Ureter (tissue), 1 donor: Measurements from ENCODE around the gene COL27A1. TPM values are rescaled to one million over a fixed set of nuclear protein-coding genes. Genes with fewer than 3 reads are reported as not detected.
"Not testable (repeated sequence)": the region's sequence is repeated elsewhere in the genome, so short reads cannot be mapped to it uniquely, and the experiment has no call there.

Experiments used
- DNase-seq: peaks from one replicate; pipeline ENCODE4 v3.0.0-alpha.2; 2020; ENCODE audit warnings: low spot score
- total RNA-seq: library from RNA; stranded (reverse); gene quantifications from one replicate; pipeline ENCODE4 v1.2.4, GENCODE V29; 2023
- donor health status: DM: yes; HTN: yes; CAD: no.

The COL27A1 gene
- total RNA-seq, 1 donor from 2014 or later, result 59.2 TPM

DNA sequence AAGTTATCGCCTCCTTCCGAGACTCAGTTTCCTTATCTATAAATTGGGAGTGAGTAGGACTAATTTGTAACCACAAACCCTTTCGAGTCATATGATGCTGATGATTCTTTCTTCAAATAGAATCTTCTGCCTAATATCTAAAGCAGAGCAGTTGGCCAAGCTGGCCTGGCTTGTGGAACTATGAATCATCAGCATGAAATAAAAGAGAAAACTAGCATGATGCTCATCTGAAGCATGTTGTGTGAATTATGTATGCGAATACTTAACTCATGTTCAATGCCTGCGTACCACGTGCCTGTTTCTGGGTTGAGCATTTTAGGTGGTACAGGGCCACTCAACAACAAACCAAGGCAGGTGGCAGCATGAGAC is 152.5 kb downstream of the COL27A1 start:
- DNase-seq, result no peak

GRCh38 chr9:114308361-114308950 is 153.1 kb downstream of the COL27A1 start:
- DNase-seq, result peak; percentile 36

DNA sequence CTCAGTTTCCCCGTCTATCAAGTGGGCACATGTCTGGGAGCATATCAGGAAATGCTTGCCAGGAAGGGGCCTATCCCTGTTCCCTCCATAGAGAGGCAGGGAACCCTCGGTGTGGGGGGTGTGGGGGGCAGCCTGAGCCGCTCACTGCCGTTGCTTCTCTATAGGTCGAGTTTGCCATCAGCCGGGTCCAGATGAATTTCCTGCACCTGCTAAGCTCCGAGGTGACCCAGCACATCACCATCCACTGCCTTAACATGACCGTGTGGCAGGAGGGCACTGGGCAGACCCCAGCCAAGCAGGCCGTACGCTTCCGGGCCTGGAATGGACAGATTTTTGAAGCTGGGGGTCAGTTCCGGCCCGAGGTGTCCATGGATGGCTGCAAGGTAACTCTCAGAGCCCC is 153.8 kb downstream of the COL27A1 start:
- peak; percentile 32 for DNase-seq

- DNase-seq, result peak; percentile 27
These were observed 155.4 kb downstream of the COL27A1 start for GRCh38 chr9:114310471-114311450.

GRCh38 chr9:114311571-114312512 is 156.5 kb downstream of the COL27A1 start:
- peak; percentile 20 for DNase-seq

DNA sequence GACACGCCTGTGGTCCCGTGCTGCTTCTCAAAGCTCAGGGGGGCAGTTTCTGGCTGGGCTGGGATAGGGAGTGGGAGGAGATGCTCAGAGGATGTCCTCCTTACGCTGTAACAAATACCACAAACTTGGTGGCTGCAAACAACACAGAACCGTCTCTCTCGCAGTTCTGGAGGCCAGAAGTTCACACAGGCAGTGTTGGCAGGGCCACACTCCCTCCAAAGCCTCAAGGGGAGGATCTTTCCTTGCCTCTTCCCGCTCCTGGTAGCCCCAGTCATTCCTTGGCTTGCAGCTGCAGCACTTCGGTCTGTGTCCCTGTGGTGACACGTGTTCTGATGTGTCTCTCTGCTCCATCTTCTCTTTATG is 157.2 kb downstream of the COL27A1 start:
- DNase-seq, result peak; percentile 30

- DNase-seq, result peak; percentile 29
These were observed 157.8 kb downstream of the COL27A1 start for GRCh38 chr9:114313186-114313585.

DNA sequence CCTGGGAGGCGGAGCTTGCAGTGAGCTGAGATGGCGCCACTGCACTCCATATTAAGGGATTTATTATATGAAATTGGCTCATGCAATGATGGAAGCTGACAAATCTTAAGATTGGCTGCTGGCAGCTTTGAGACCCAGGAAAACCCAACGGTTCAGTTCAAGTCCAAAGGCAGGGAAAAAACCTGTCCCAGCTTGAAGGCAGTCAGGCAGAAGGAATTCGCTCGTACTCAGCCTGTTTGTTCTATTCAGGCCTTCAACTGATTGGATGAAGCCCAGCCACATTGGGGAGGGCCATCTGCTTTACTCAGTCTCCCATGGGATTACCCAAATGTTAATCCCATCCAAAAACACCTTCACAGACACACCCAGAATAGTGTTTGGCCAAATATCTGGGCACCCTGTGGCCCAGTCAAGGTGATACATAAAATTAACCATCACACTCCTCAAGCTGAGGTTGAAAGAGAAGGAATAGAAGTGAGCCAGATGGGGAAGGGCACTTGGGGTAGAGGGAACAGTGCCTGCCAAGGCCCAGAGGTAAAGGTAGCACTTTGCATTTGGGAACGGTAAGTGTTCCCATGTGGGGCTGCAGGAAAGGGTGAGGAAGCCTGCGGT is 159.0 kb downstream of the COL27A1 start:
- peak; percentile 17 for DNase-seq

DNA sequence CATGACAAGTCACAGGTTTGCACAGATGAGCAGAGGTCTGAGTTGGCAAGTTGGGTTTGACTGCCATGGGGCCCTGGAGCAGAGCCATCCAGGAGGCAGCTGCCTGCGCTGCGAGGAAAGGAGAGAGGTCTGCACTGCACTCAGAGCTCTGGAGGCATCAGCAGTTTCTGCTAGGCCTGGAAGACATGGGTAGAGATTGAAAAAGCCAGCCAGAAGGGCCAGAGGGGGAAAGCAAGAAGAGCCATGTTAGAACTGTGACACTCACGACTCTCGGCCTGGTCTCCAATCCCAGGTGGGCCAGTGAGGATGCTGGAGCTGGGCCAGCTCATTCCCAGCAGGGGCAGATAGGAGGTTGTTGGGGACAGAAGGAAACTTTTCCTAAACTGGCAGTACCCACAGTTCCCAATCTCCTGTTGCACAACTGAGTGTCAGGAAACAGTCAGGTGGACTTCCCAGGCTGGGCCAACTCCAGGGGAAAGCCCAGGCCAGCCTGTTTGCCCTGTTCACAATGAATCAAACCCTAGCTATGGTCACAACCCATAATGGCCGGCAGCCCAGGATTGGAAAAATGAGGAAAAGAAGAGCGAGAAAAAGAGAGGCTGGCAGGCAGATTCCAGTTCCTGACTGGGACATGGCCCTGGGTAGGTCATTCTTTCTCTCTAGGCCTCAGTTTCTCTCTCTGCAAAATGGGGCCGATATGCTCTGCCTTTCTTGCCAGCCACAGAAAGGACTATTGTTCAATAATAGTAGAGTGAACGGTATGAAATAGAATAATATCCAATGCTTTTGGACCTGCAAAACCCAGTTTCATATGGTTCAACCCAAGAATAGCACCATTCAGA is 159.8 kb downstream of the COL27A1 start:
- DNase-seq, result peak; percentile 34

- peak; percentile 26 for DNase-seq
These were observed 160.5 kb downstream of the COL27A1 start for GRCh38 chr9:114315723-114316363.

DNA sequence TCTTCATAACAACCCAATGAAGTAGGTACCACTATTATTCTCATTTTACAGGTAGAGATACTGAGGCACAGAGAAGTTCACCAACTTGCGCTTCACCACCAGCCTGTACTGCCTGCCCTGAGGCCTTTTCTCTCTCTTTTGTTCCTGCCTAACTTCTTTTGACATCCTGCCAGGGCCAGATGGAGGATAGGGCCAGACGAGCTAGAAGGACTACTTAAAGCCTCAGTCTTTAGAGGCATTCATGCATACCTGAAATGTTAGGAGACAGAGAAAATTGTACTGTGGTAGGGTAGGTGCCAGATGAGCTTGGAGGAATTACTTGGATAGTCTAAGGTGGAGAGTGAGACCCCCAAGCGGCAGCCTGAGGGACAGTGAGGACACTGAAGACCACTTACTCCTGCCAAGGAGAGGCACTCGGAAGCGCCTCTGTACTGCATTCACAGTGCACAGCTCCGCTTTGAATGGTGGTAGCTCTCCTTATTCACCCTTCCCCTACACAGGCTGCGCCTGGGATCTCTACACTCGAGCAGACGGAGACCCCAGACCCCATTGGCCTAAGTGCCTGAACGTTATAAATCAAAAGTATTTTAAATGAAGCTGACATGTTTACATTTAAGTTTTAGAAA is 161.4 kb downstream of the COL27A1 start:
- DNase-seq, result peak; percentile 26

DNA sequence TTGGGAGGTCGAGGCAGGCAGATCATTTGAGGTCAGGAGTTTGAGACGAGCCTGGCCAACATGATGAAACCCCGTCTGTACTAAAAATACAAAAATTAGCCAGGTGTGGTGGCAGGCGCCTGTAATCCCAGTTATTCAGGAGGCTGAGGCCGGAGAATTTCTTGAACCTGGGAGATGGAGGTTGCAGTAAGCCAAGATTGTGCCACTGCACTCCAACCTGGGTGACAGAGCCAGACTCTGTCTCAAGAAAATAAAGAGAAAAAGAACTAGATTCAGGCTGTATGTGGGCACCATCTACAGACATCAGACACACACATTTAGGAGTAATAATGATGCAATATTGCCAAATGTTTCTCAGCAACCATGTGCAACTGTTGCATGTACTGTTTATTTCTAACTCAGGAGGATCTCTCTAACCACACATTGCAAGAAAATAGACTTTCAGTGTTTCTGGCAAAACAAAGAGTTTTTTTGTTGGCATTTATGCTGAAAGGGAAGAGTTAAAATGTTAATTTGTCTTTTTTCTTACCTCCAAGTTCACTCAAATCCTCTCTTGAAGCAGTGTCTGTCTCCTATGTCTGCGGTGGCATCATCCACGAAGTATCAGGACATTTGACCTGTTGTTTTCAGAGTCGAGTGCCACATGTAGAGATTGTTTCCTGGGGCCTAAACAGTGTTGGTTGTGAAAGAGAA is 162.5 kb downstream of the COL27A1 start:
- peak; percentile 1 for DNase-seq

DNA sequence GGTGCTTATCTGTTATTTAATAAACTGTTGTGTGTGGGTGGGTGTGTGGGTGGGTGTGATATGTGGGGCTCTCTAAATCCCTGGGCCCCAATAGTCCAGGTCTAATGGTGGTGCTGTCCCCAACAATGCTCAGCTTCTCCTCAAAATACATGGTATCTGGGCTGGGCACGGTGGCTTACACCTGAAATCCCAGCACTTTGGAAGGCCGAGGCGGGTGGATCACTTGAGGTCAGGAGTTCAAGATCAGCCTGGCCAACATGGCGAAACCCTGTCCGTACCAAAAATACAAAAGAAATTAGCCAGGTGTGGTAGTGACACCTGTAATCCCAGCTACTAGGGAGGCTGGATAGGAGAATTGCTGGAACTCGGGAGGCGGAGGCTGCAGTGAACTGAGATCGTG is 163.1 kb downstream of the COL27A1 start:
- DNase-seq, result no peak

- DNase-seq, result no peak
These were observed 163.8 kb downstream of the COL27A1 start for GRCh38 chr9:114319147-114319546.

- DNase-seq, result not testable (repeated sequence)
These were observed 165.4 kb downstream of the COL27A1 start for GRCh38 chr9:114320710-114321109.

- no peak for DNase-seq
These were observed 166.4 kb downstream of the COL27A1 start for GRCh38 chr9:114321759-114322158.

GRCh38 chr9:114322160-114322818 is 167.0 kb downstream of the COL27A1 start:
- DNase-seq, result not testable (repeated sequence)

GRCh38 chr9:114322831-114323531 is 167.6 kb downstream of the COL27A1 start, which contains the start of gene ORM1:
ORM1 (plus strand) TSS chr9:114323098; CDS start chr9:114323134, 36 bp downstream.
- not testable (repeated sequence) for DNase-seq
